GM18505 (cell line): ENCODE measurements around the gene PDE7B.

Source experiments
- ATAC-seq: cut with Tn5 transposase; IDR thresholded peaks from one replicate; pipeline ENCODE4 v1.9.1; 2021; ENCODE audit not compliant: unreplicated experiment
- POLR2A ChIP-seq: IDR thresholded peaks from 4 replicates; pipeline ENCODE4 v1.6.1; 2011; ENCODE audit warnings: borderline replicate concordance; ENCODE audit not compliant: insufficient read depth, insufficient read length; ENCODE audit errors: extremely low read depth

Gene PDE7B

DNA sequence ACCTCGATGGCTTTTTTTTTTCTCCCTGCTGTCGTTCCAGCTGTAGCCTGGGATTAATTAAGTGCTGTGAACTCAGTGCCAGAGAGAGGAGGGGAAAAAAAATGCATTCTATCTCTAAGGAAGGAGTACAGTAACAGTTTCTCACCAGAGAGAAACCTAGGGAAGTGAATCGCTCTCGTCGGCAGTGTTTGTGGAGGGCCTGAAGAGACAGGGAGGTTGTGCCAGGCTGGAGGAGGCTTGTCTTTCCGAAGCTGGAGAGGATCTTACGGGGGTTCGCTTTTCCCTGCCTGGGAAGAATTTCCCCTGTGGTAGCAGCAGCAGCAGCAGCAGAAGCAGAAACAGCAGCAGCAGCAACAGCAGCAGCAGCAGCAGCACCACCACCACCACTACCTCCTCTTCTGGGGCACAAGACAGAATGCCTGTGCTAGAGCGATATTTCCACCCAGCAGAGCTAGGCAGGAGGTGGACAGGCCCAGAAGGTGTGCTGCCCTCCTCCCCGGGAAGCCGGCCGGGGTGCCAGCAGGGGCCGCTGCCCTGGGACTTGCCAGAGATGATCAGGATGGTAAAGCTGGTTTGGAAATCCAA is 186.5 kb downstream of the PDE7B start:
- no peak for ATAC-seq

DNA sequence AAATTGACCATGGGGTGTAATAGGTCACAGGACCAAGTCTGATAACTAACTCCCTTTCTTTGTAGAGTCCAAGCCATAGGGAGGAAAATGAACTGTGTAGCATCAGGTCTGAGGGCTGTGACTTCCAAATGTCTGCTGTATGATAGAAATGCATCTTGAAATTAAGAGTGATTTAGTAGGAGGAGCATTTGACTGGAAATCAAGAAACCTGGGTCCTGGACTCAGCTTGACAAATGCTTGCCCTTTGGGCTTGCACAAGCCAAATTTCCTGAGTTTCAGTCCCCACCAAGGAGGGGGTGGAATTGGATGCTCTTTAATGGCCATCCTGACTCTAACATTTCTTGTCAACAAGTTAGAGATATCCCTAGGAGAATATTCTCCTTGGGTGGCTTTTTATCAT is 187.0 kb downstream of the PDE7B start:
- TF ChIP-seq POLR2A: no peak
- no peak for ATAC-seq

More for the DNA sequence above, 186.5 kb downstream of the PDE7B start:
- no peak for TF ChIP-seq POLR2A

DNA sequence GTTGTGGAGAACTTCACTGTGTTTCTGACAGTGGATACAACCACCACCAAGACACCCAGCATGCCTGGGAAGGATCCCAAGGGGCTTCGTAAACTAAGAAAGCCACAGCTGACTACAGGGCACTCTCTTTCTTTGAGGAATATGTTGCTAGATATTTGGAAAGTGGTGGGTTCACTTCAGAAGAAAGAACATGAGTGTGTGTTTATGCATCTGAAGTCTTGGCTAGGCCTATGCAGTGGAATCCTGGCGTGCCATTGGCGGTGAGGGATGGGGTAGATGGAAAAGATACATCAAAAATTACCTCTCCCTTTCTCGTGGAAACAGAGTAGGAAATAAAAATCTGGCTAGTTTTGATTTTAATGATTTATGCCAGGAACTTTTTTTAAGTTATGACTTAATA is 187.7 kb downstream of the PDE7B start:
- no peak for TF ChIP-seq POLR2A
- ATAC-seq: no peak

DNA sequence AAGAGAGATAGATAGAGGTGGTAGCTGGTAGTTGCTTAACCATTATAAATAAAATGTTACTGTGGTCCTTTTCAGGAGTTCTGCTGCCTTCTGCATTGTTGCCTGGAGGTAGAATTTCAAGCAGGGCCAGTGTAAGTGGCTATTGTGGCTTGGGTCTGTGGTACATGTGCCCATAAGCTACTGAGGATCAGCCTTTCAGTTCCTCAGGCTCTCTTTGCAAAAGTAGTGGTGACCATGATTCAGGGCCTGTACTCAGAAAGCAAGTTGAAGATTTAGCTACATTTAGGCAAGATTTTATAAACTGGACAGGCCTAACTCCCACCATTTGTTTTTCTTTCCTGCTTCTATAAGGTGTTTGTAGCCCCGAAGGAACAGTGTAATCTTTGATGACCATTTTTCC is 199.0 kb downstream of the PDE7B start:
- no peak for TF ChIP-seq POLR2A
- ATAC-seq: no peak

DNA sequence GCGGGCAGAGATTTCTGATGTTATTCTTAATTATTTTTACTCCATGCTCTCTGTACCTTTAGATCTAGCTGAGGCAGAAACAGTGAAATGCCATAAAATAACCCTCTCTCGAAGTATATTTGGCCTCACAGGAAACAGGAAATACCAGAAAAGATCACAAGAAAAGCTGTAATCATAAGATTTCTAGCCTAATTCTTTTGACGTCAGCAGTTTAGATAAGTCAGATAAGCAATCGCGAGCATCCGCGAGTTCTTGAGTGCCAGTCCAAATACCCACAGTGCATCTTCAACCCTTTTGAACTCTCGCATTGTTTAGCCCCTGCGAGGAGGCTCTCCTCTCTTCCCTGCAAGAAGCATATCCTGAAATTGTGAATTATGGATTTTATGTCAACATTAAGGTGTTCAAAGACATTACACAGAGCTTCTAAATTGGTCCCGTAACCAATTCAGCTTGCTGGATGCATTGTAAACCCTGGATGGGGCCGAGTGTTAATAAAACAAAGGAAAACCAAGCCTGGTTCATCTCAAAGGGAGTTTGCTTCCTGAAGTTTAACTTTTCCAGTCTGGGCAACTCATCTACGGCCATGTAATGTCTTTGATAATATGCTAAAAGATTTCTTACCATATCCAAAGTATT is 199.8 kb downstream of the PDE7B start:
- no peak for TF ChIP-seq POLR2A
- ATAC-seq: no peak

DNA sequence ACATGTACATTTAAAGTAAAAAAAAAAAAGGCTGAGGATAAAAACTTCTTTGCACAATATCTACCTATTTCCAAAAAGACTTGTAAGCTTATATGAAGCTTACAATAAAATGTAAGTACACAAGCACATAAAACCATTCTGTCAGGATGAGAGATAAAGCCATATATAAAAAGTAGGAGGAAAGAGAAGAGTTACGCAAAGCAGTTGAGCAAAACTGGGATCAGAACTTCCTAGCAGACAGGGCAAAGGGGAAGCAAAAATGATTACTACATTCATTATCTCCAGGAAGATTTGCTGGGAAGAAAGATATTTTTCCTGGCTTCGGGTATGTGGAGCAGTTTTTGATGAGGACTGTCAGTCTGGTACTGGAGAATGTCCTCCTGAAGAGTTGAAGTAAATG is 200.5 kb downstream of the PDE7B start:
- no peak for TF ChIP-seq POLR2A
- no peak for ATAC-seq

DNA sequence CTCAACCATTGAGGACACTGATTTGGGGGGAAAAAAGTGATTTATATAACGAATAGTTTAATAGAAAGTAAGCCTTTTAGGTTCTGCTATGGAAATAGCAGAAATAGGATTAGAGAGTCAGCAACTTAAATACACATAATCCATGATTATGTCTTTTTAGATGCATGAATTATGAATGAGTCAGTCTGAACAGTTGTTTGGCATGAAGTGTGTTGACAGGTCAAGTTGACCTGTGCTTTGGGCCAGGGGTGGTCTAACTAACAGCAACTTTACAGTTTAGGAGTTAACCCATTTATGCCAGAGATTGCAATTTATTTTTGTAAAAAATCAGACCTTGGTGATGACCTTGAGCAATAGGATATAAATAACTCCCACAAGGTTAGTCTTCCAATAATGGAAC is 207.4 kb downstream of the PDE7B start:
- no peak for ATAC-seq
- no peak for TF ChIP-seq POLR2A

DNA sequence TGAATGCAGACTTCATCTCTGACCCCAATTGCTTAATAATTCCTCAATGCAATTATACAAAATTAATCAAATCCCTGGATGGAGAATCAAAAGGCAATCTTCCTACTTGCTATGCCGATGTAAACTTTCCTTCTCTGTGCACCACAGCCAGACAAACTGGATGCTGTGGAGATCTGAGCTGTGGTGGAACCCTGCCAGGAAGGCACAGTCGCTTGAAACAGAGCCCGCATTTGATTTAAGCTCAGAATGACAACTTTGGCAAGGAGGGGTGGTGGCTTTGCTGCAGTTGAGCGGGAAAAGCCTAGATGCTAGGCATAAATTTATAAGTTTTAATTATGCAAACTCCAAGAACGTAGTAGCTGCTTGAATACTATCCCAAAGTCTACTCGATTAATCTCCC is 207.8 kb downstream of the PDE7B start:
- TF ChIP-seq POLR2A: no peak
- no peak for ATAC-seq

DNA sequence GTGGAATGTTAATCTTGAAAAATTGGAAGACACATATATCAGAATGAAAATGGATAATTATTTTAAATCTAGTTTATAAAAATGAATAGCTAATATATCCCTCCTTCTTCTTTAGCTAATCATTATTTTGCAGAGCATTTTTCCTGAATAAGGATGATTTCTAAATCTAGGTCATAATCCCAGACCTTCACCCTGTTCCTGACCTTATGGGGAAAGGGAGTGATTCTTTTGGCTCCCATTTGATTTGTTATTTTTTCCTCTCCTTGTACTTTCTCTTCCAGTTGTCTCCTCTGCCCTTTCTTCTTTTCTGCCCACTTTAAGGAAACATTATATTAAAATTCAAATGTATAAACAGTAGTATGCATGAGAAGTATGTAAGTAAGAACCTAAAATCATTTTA is 208.6 kb downstream of the PDE7B start:
- no peak for ATAC-seq
- TF ChIP-seq POLR2A: no peak

DNA sequence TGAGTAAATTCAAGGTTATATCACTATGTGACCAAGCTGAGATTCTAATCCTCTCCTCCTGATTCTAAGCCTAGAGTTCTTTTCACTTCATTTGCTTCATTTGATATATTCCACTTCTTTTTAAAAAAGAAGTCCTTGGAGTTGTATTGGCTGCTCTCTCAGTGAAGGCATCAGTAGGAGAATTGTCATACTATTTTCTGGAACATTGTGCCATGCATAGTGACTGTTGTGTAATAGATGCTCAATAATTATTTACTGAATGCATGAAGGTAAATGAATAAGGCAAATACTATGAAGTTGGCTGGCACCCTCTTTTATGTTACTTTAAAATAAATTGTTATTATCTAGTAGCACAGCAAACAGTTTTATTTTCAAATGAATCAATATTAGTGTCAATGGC is 209.3 kb downstream of the PDE7B start:
- TF ChIP-seq POLR2A: no peak
- ATAC-seq: no peak

DNA sequence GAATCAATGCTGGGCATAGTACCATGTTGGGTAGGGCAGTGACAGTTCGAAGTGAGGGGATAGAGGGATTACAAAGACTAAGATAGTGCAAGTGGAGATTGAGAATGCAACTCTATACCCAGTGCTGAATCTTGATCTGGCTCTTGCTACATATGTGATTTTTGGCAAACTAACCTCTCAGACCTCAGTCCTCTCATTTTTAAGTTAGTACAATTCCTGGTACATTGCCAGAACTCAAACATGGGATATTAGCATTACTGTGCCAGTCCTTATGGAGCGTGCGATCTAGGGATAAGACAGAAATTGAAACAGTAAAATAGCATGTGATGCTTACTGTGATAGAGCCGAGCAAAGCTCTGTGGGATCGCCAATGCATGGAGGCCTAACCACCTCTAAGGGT is 210.2 kb downstream of the PDE7B start:
- TF ChIP-seq POLR2A: no peak
- ATAC-seq: no peak

DNA sequence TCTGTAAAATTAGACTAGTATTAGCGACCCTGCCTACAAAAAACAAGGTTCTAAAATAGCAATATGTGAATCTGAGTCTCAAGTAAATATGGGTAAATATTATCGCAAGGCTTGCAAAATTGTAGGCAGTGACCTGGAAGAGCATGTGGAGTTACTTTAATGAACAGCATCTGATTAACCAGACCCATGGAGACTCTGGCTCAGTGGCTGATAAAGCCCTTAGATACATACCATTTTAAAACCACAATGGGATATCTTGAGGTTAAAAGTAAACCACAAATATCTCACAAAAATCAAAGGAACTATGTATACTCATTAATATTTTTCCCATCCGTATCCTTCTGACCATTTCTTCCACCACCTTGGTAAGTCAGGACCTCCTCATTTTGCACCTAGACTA is 211.6 kb downstream of the PDE7B start:
- no peak for ATAC-seq
- no peak for TF ChIP-seq POLR2A

DNA sequence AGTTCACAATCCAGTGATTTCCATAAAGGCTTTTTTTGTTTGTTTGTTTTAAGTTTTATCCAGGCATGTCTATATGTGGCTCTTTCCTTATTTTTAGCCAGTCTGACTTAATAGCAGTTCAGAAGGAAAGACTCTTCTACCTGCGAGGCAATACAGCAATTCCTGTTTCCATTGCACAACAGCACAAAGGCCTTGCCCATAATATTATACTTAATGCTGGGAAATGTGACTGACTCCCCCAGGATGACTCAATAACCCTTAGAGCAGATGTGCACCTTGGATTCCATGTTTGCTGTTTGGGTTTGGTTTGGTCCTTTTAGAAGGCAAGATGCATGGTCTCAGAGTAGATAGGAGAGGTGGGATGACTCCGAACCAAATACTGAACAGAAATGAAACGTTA is 214.5 kb downstream of the PDE7B start:
- ATAC-seq: no peak
- TF ChIP-seq POLR2A: no peak

DNA sequence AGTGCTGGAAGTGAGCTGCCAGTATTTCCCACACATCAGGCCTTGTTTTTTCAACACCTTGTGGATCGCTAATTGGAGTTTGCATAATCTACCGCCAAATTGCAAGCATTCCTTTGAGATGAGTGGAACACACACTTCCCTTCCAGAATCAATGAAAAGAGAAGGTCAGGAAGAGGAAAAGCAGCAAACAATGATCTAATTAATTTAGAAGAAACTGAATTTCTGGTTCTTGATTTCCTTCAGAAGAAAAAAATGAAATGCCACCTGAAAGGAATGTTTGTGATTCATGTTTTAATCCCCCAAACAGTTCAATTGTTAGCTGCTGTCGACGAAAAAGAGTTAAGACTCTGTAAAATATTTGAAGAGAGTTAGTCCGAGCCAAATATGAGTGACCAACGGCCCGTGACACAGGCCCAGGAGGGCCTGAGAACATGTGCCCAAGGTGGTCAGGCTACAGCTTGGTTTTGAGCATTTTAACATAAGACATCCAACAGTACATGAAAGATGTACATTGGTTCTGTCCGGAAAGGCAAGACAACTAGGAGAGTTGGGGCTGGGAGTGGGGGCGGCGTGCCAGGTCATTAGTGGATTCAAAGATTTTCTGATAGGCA is 216.3 kb downstream of the PDE7B start:
- TF ChIP-seq POLR2A: no peak
- no peak for ATAC-seq
